ENCODE results near the gene GOLPH3.
"Not testable (repeated sequence)": the region's sequence is repeated elsewhere in the genome, so short reads cannot be mapped to it uniquely, and the experiment has no call there.

GOLPH3 gene

DNA sequence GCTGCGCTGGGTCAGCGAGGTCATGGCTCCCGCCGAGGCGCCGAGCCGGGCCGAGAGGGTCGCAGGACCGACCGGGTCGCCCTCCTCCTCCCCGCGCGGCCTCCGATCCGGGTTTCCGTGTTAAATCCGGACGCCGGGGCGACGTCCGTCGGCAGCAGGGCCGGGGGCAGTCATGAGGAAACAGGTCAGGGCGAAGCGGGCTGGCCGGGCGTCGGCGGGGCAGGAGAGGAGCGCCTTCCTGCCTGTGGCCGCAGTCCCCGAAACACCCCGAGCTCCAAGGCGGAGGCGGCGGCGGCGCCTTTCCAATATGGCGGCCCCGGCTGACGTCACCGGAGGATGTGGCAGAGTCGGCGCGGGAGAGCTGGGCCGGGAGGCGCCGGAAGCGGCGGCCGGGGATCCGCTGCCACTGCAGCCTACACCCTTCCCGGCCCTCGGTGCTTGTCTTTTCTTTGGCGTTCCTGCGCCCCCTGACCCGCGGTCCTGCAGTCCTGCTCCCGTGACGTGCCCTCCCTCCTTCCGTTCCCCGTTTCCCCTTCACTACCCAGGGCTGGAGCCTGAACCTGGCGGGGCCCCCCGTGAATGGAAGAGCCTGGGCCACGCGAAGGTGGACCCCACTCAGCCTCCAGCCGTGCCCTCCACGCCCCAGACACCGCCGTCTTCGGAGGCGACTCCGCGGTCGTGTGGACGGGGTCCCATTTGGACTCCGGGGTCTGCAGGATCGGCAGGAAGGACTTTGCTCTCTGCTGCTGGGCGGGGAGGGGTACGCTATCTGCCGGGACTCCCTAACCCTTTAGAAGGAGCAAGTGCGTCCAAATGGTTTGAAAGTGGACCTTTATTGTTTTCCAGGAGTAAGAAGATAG lies at the start of gene GOLPH3:
GOLPH3 (minus strand) TSS at position 309 of the 860 bp plus-strand sequence; CDS start at position 24, 285 bp downstream.
- TF ChIP-seq, protein P1, sequence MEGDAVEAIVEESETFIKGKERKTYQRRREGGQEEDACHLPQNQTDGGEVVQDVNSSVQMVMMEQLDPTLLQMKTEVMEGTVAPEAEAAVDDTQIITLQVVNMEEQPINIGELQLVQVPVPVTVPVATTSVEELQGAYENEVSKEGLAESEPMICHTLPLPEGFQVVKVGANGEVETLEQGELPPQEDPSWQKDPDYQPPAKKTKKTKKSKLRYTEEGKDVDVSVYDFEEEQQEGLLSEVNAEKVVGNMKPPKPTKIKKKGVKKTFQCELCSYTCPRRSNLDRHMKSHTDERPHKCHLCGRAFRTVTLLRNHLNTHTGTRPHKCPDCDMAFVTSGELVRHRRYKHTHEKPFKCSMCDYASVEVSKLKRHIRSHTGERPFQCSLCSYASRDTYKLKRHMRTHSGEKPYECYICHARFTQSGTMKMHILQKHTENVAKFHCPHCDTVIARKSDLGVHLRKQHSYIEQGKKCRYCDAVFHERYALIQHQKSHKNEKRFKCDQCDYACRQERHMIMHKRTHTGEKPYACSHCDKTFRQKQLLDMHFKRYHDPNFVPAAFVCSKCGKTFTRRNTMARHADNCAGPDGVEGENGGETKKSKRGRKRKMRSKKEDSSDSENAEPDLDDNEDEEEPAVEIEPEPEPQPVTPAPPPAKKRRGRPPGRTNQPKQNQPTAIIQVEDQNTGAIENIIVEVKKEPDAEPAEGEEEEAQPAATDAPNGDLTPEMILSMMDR (IDR thresholded peaks at IDR 0.05; ENCODE audit: extremely low read depth, insufficient read depth, missing control alignments) = no peak
- DNase-seq (ENCODE audit: low spot score) = peak; percentile 95
- in situ Hi-C loops (cut with MboI; ENCODE audit: low pct_unique_long_range_greater_than_20kb, low sequenced_read_pairs, unreplicated experiment) = no loop called here

DNA sequence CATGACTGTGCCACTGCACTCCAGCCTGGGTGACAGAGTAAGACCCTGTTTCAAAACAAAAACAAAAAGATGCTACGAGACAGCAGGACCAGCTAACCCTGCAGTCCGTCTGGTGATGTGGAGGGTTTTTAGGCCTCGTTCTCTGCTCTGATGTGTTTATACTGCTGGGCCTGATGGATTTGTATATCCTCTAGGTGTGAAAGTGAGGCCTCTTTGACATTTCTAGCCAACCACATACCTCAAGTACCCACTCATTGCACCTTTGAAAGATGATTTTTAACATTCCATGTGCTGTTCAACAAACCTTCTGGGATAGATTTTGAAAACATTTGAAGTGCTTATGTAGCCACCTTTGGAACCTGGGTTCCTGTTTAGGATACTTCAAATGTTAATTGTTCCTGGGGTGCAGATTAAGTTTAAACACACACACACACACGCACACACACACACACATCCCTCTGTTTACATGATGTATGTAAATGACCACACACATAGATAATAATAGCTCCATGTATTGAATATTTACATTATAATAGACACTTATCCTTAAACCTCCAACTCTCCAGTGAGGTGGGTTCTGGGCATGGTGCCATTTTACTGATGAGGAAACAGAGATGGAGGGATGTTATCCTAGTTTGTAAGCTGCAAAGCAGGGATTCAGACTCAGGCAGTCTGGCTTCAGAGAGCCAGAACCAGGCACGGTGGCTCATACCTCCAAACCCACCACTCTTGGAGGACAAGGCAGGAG lies 48.8 kb upstream of the GOLPH3 start:
- in situ Hi-C loops (cut with MboI; ENCODE audit: low pct_unique_long_range_greater_than_20kb, low sequenced_read_pairs, unreplicated experiment) = no loop called here

GRCh38 chr5:32217886-32218396 lies 43.8 kb upstream of the GOLPH3 start:
- DNase-seq (ENCODE audit: low spot score) = no peak
- TF ChIP-seq, protein P1 (IDR thresholded peaks at IDR 0.05; ENCODE audit: extremely low read depth, insufficient read depth, missing control alignments) = no peak
- in situ Hi-C loops (cut with MboI; ENCODE audit: low pct_unique_long_range_greater_than_20kb, low sequenced_read_pairs, unreplicated experiment) = no loop called here

More for the DNA sequence above, 48.8 kb upstream of the GOLPH3 start:
- TF ChIP-seq, protein P1 (IDR thresholded peaks at IDR 0.05; ENCODE audit: extremely low read depth, insufficient read depth, missing control alignments) = no peak
- DNase-seq (ENCODE audit: low spot score) = no peak

DNA sequence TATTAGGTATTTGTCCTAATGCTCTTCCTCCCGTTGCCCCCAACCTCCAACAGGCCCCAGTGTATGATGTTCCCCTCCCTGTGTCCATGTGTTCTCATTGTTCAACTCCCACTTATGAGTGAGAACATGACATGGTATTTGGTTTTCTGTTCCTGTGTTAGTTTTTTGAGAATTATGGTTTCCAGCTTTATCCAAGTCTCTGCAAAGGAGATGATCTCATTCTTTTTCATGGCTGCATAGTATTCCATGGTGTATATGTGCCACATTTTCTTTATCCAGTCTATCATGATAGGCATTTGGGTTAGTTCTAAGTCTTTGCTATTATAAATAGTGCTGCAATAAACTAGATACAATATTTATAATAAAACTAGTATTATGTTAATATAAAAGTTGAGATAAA lies 40.2 kb upstream of the GOLPH3 start:
- in situ Hi-C loops (cut with MboI; ENCODE audit: low pct_unique_long_range_greater_than_20kb, low sequenced_read_pairs, unreplicated experiment); DNase-seq (ENCODE audit: low spot score): not testable (repeated sequence)

DNA sequence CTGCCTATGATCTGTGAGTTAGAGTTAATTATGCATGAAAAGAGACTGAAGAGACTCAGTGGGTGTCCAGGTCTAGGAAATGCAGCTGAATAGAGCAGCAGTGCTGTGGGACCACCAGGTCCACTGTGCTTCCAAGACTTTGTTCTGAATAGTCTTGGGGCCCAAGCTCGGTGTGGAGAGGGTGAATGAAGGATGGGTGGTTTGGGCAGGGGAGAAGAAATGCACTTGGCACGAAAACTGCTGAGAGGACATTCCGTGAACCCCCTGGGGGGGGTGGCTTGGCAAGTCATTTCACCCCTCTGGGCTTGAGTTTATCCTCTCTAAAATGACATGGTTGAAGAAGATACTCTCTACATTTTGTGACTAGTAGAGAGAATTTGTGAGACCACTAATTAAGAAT lies 36.0 kb upstream of the GOLPH3 start:
- in situ Hi-C loops (cut with MboI; ENCODE audit: low pct_unique_long_range_greater_than_20kb, low sequenced_read_pairs, unreplicated experiment) = no loop called here

DNA sequence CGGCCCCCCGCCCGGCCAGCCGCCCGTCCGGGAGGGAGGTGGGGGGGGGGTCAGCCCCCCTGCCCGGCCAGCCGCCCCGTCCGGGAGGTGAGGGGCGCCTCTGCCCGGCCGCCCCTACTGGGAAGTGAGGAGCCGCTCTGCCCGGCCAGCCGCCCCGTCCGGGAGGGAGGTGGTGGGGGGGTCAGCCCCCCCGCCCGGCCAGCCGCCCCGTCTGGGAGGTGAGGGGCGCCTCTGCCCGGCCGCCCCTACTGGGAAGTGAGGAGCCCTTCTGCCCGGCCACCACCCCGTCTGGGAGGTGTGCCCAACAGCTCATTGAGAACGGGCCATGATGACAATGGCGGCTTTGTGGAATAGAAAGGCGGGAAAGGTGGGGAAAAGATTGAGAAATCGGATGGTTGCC lies 34.7 kb upstream of the GOLPH3 start:
- in situ Hi-C loops (cut with MboI; ENCODE audit: low pct_unique_long_range_greater_than_20kb, low sequenced_read_pairs, unreplicated experiment); DNase-seq (ENCODE audit: low spot score): not testable (repeated sequence)

More for the DNA sequence above, 36.0 kb upstream of the GOLPH3 start:
- TF ChIP-seq, protein P1 (IDR thresholded peaks at IDR 0.05; ENCODE audit: extremely low read depth, insufficient read depth, missing control alignments) = no peak
- no peak for DNase-seq (ENCODE audit: low spot score)

GRCh38 chr5:32207355-32207634 lies 33.2 kb upstream of the GOLPH3 start:
- TF ChIP-seq, protein P1 (IDR thresholded peaks at IDR 0.05; ENCODE audit: extremely low read depth, insufficient read depth, missing control alignments) = no peak
- DNase-seq (ENCODE audit: low spot score) = no peak
- in situ Hi-C loops (cut with MboI; ENCODE audit: low pct_unique_long_range_greater_than_20kb, low sequenced_read_pairs, unreplicated experiment) = no loop called here

All from GM13977 (cell line).